A549 (cell line): ENCODE measurements around the gene S100A1.

Experiments used
- CTCF ChIP-seq: fragments of >200 bp; sonication (Bioruptor Twin); formaldehyde crosslinking; IDR thresholded peaks from 3 replicates; pipeline ENCODE4 v1.5.1; 2016
- ESRRA ChIP-seq: fragments of 150-350 bp; IDR thresholded peaks from 2 replicates; pipeline ENCODE4 v1.6.1; 2014; ENCODE audit warnings: mild to moderate bottlenecking, low read length, borderline replicate concordance

GRCh38 chr1:153649137-153649862 is 21.1 kb downstream of the S100A1 start:
- no peak for TF ChIP-seq CTCF
- TF ChIP-seq ESRRA = no peak
